ENCODE data around the gene CSNK2A3. TPM values are rescaled to one million over a fixed set of nuclear protein-coding genes. Genes with fewer than 3 reads are reported as not detected.

The CSNK2A3 gene
- total RNA-seq, 2 donors from 2014 or later: 0.57 to 0.64 TPM

DNA sequence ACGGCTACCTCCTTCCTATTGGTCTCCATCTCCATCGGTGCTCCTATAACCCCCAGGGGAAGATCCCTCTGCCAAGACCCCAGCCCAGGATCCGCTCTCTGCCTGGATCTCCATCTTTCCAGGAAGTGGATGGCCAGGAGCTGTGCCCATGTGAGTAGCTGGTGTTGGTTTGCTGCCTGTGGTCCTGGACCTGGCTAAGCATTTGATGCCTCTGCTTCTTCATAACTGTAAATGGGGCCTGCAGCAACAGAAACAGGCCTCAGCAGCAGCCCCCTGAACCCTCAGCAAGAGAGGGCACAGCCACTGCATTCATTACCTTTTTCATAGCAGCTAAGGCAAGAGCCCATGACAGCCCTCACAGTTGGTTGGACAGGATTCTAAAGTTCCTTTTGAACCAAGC lies 26.6 kb upstream of the CSNK2A3 start:
- DNase-seq: no peak
- intact Hi-C loops (cut with DNase I): no loop called here
- Histone ChIP-seq H3K9ac (ENCODE audit: low read depth in 2 of 2, low read length in 2 of 2) (no peak overlapping the region), H3K9me3 (no peaks in the 10 kb centered on the region), H3K4me3 (no peak overlapping the region), H3K27ac (no peak overlapping the region), H3K27me3 (no peaks in the 10 kb centered on the region), H3K4me1 (no peaks in the 10 kb centered on the region), H3K36me3 (no peaks in the 10 kb centered on the region)
- TF ChIP-seq, protein P1, sequence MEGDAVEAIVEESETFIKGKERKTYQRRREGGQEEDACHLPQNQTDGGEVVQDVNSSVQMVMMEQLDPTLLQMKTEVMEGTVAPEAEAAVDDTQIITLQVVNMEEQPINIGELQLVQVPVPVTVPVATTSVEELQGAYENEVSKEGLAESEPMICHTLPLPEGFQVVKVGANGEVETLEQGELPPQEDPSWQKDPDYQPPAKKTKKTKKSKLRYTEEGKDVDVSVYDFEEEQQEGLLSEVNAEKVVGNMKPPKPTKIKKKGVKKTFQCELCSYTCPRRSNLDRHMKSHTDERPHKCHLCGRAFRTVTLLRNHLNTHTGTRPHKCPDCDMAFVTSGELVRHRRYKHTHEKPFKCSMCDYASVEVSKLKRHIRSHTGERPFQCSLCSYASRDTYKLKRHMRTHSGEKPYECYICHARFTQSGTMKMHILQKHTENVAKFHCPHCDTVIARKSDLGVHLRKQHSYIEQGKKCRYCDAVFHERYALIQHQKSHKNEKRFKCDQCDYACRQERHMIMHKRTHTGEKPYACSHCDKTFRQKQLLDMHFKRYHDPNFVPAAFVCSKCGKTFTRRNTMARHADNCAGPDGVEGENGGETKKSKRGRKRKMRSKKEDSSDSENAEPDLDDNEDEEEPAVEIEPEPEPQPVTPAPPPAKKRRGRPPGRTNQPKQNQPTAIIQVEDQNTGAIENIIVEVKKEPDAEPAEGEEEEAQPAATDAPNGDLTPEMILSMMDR (IDR thresholded peaks at IDR 0.05): no peak

DNA sequence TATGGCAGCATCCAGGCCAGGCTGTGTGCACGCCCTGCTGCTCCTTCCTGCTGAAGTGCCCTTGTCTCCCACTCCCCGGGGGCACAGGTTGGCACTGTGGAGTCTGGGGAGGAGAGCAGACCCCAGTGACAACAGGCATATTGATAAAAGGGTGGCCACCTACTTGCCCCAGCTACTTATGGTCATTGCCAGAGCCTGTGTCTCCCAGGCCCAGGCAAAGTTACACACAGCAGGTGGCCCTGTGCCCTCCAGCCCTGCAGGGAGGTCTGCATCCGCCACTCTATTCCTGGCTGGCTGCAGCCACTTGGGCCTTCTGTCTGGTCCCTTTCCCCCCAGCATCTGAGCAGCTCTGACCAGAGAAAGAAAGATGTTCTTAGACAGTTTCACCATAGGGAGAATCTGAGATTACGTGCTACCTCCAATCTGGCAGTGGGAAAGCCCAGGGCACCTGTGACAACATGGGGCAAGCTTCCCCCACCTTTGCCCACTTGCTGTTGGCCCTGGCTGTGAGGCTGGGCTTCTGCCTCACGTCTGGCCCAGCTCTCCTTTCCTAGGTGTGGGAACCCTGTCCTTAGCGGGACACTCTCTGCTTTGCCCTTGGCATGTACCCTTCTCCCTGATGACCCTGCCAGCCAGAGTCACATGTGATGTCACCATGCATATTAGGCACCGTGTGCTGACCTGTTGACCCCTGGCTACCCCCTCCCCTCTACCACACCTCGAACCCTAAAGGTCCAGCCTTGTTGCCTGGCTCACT lies 25.3 kb upstream of the CSNK2A3 start:
- no peaks in the 10 kb centered on the region for H3K4me1 ChIP-seq
- H3K27ac ChIP-seq: no peak overlapping the region
- TF ChIP-seq, protein P1 (IDR thresholded peaks at IDR 0.05): no peak
- no peak overlapping the region for H3K9ac ChIP-seq (ENCODE audit: low read depth in 2 of 2, low read length in 2 of 2)
- H3K4me3 ChIP-seq: no peak overlapping the region
- H3K36me3 ChIP-seq: no peaks in the 10 kb centered on the region
- no peak for DNase-seq
- no peaks in the 10 kb centered on the region for H3K9me3 ChIP-seq
- intact Hi-C loops (cut with DNase I): no loop called here
- no peaks in the 10 kb centered on the region for H3K27me3 ChIP-seq

DNA sequence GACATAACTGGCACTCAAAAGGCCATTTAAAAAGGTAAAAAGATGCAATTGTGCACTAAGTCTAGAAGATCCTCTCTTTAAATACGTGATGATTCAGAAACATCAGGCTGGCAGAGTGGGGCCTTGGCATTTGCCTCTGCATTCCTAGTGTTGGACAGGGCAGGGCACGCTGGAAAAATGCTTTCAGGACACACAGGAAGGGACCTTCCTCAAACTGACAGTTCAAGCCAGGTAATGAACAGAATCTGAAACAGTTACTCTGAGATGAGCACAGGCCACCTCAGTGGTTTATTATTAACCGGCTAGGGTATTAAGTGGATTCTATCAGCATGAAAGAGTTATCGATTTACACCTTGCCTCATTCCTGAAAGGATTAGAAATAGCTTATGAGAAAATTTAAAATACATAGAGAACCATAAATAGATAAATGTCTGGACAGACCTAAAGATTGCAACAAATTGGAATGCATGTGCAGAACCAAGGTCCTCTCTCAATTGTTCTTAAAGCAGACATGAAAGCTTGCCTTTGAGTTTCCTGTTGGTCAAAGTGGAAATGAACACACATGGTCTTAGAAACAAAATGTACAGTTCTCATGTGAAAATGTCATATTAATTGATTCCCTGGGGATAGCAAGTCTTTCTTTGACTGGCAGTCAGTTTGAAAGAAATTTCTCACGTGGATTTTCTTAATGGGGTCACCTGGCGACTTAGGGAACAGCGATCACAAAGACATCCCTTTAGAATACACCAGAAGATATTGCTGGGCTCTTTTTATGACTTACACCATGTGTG lies 21.5 kb upstream of the CSNK2A3 start:
- H3K36me3 ChIP-seq: no peaks in the 10 kb centered on the region
- no peak overlapping the region for H3K27ac ChIP-seq
- no peak for DNase-seq
- H3K27me3 ChIP-seq: no peaks in the 10 kb centered on the region
- no peaks in the 10 kb centered on the region for H3K9me3 ChIP-seq
- no peak overlapping the region for H3K9ac ChIP-seq (ENCODE audit: low read depth in 2 of 2, low read length in 2 of 2)
- TF ChIP-seq, protein P1 (IDR thresholded peaks at IDR 0.05): no peak
- no peaks in the 10 kb centered on the region for H3K4me1 ChIP-seq
- no peak overlapping the region for H3K4me3 ChIP-seq
- intact Hi-C loops (cut with DNase I): no loop called here

DNA sequence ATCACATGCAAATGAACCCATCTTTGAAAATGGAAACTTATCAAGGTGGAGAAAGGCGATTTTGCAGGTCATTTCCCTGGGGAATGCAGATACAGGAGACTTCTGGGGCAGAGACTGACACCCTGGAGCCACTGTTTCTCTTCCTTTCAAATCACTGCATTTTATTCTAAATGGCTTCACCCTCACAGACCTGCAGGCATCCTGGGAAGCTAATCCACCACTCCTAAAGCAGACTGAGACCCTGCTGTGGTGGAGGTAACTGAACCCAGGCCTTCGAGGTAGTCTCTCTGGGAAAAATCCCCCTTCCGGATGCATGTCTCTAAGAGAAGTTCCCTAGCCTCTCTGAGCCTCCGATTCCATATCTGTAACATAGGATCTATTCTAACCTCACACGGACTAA lies 20.9 kb upstream of the CSNK2A3 start:
- intact Hi-C loops (cut with DNase I): no loop called here
- DNase-seq: no peak
- TF ChIP-seq, protein P1 (IDR thresholded peaks at IDR 0.05): no peak
- no peaks in the 10 kb centered on the region for H3K36me3 ChIP-seq
- no peak overlapping the region for H3K27ac ChIP-seq
- H3K9ac ChIP-seq (ENCODE audit: low read depth in 2 of 2, low read length in 2 of 2): no peak overlapping the region
- no peaks in the 10 kb centered on the region for H3K27me3 ChIP-seq
- H3K4me3 ChIP-seq: no peak overlapping the region
- no peaks in the 10 kb centered on the region for H3K4me1 ChIP-seq
- H3K9me3 ChIP-seq: no peaks in the 10 kb centered on the region

DNA sequence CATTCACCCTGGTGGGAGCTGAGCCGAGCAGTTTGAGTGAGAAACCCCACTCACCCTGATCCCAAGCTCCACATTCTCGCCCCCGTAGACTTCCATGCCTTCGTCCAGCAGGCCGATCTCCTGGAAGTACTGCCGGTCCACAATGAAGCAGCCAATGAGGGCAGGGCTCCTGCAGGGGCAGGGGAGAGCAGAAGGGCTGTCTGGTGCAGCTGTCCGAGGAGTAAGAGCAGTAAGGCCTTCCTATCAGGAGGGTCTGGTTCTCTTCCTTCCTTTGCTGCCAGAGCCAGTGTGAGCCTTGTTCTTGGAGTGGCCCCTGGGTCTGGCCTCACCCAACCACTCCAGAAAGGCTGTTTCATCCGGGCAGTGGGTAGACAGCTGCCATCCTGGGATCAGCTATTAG lies 19.4 kb upstream of the CSNK2A3 start:
- no peaks in the 10 kb centered on the region for H3K36me3 ChIP-seq
- no peaks in the 10 kb centered on the region for H3K9me3 ChIP-seq
- no peak overlapping the region for H3K9ac ChIP-seq (ENCODE audit: low read depth in 2 of 2, low read length in 2 of 2)
- intact Hi-C loops (cut with DNase I): no loop called here
- TF ChIP-seq, protein P1 (IDR thresholded peaks at IDR 0.05): no peak
- no peaks in the 10 kb centered on the region for H3K27me3 ChIP-seq
- H3K4me3 ChIP-seq: no peak overlapping the region
- no peaks in the 10 kb centered on the region for H3K4me1 ChIP-seq
- no peak overlapping the region for H3K27ac ChIP-seq
- no peak for DNase-seq
